Stomach (tissue), 9 donors: ENCODE results near the gene ANKRD33B. TPM values are rescaled to one million over a fixed set of nuclear protein-coding genes. Genes with fewer than 3 reads are reported as not detected.

ENCODE experiments used
- DNase-seq, 2 donors: peaks; one replicate each; pipeline versions ENCODE4 v3.0.0 to v3.0.0-alpha.2; 2013 to 2019
- H3K27ac ChIP-seq, 5 donors: fragments of 200-600 bp in 4 of 5; sonication (generic) in 4 of 5; one replicate each; pipeline ENCODE4 v1.5.1; 2013 to 2019; ENCODE audit warnings: mild to moderate bottlenecking in 1 of 5, moderate library complexity in 1 of 5
- H3K27me3 ChIP-seq, 3 donors: fragments of 200-600 bp; sonication (generic); one replicate each; pipeline ENCODE4 v1.5.1; 2017 to 2019; ENCODE audit warnings: mixed run types in 1 of 3
- H3K36me3 ChIP-seq, 4 donors: fragments of 200-600 bp; sonication (generic); 1 replicate in 3 of 4; 2 replicates in 1 of 4; pipeline ENCODE4 v1.5.1; 2016 to 2019
- H3K4me1 ChIP-seq, 4 donors: fragments of 200-600 bp; sonication (generic); one replicate each; pipeline ENCODE4 v1.5.1; 2016 to 2019
- H3K4me3 ChIP-seq, 4 donors: fragments of 200-600 bp; sonication (generic) in 3 of 4; one replicate each; pipeline ENCODE4 v1.5.1; 2016 to 2019; ENCODE audit warnings: mild to moderate bottlenecking in 1 of 4
- H3K9me3 ChIP-seq, 4 donors: fragments of 200-600 bp; sonication (generic); one replicate each; pipeline ENCODE4 v1.5.1; 2016 to 2019
- EP300 ChIP-seq: sonication (generic); formaldehyde crosslinking; IDR thresholded peaks from one replicate; pipeline ENCODE4 v1.6.1; 2017; ENCODE audit warnings: antibody characterized with exemption
- POLR2A ChIP-seq, 4 donors: fragments of 450-650 bp; IDR thresholded peaks; one replicate each; pipeline ENCODE4 v1.6.1; 2016; ENCODE audit warnings: antibody characterized with exemption in 4 of 4, control low read depth in 2 of 4, mild to moderate bottlenecking in 1 of 4, moderate library complexity in 1 of 4
- POLR2AphosphoS5 ChIP-seq, 3 donors: sonication (generic); formaldehyde crosslinking; IDR thresholded peaks; one replicate each; pipeline ENCODE4 v1.6.1; 2016; ENCODE audit warnings: antibody characterized with exemption in 3 of 3
- WGBS, 5 donors: extraction: QIAGEN DNeasy Blood & Tissue Kit in 3 of 5; methylation state at CpG; one replicate each; pipeline versions ENCODE4 v1.1.5 to v1.1.7; 2013 to 2018; 5-methylcytosine and 5-hydroxymethylcytosine counted together
- intact Hi-C: fragments of 100-400 bp; cut with DNase I; formaldehyde crosslinking; loops from one replicate; pipeline ENCODE4 v1.15.1; 2023; ENCODE audit warnings: low total_unique reads
- polyA plus RNA-seq, 3 donors: library from polyadenylated mRNA; stranded (reverse); fragments of 200-250 nt; gene quantifications; one replicate each; pipeline ENCODE4 v1.2.3, GENCODE V29; 2013
- total RNA-seq, 5 donors: library from RNA; depleted of rRNA; stranded (reverse); fragments of >200 nt; gene quantifications; one replicate each; pipeline versions ENCODE4 v1.1.0 to v1.2.3, GENCODE V29; 2014 to 2016
- TF ChIP-seq, protein P1 (sequence below), 7 experiments: fragments of 450-650 bp in 4 of 7; fragments of 200-600 bp in 3 of 7; sonication (generic) in 3 of 7; IDR thresholded peaks; one replicate each; pipeline ENCODE4 v1.5.1; 2016 to 2019; ENCODE audit warnings: antibody characterized with exemption in 7 of 7, control low read depth in 2 of 7, mild to moderate bottlenecking in 1 of 7
- donor health status: healthy with polysubstance abuse.
- donor health status: Bipolar disorder and iron deficiency.
- donor health status: healthy.

ANKRD33B gene
- total and polyA plus RNA-seq, 8 donors: 0.45 to 6.4 (median 1.8) TPM

DNA sequence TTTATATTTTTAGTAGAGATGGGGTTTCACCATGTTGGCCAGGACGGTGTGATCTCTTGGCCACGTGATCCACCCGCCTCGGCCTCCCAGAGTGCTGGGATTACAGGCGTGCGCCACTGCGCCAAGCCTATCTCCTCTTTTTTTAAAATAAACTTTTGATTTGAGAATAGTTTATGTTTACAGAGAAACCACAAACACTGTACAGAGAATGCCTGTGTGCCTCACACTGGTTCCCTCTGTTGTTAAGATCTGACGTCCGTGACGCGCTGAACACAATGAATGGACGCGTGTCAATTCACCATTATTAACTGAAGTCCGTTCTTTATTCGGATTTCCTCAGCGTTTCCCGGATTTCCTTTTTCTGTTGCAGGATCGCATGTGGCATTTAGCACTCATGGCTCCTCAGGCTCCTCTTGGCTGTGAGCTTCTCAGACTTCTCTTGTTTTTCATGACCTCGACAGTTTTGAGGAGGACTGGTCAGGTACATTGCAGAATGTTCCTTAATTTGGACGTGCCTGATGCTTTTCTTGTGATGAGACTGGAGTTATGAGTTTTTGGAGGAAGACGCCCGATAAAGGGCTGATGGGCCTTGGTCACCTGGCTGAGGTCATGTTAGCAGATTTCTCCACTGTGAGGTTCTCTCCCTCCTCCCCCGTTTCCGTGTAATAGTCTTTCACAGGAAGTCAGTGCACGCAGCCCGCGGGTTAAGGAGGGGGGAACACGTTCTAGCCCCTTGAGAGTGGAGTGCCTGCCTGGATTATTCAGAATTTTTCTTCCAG lies 69.6 kb downstream of the ANKRD33B start:
- Histone ChIP-seq H3K4me1 (peaks cover 0 to 28% (median 0%) of the 10 kb centered on the region in 4 donors), H3K4me3 (no peak overlapping the region), H3K27ac (peak overlapping the region in 2 of 5 donors; percentile 8), H3K36me3 (peaks cover 0 to 8% (median 0%) of the 10 kb centered on the region in 4 donors), H3K9me3 (no peaks in the 10 kb centered on the region), H3K27me3 (peaks cover 0 to 20% (median 0%) of the 10 kb centered on the region in 3 donors)
- DNase-seq: no peak
- intact Hi-C loops: no loop called here
- WGBS, 5 donors: 62 to 78% (median 72%) methylated on average over 28 of the region's 28 CpGs
- TF ChIP-seq, protein P1, sequence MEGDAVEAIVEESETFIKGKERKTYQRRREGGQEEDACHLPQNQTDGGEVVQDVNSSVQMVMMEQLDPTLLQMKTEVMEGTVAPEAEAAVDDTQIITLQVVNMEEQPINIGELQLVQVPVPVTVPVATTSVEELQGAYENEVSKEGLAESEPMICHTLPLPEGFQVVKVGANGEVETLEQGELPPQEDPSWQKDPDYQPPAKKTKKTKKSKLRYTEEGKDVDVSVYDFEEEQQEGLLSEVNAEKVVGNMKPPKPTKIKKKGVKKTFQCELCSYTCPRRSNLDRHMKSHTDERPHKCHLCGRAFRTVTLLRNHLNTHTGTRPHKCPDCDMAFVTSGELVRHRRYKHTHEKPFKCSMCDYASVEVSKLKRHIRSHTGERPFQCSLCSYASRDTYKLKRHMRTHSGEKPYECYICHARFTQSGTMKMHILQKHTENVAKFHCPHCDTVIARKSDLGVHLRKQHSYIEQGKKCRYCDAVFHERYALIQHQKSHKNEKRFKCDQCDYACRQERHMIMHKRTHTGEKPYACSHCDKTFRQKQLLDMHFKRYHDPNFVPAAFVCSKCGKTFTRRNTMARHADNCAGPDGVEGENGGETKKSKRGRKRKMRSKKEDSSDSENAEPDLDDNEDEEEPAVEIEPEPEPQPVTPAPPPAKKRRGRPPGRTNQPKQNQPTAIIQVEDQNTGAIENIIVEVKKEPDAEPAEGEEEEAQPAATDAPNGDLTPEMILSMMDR (IDR thresholded peaks at IDR 0.05): no peak
- TF ChIP-seq POLR2AphosphoS5 (IDR thresholded peaks at IDR 0.05): no peak
- TF ChIP-seq EP300: no peak
- TF ChIP-seq POLR2A (IDR thresholded peaks at IDR 0.05): no peak

DNA sequence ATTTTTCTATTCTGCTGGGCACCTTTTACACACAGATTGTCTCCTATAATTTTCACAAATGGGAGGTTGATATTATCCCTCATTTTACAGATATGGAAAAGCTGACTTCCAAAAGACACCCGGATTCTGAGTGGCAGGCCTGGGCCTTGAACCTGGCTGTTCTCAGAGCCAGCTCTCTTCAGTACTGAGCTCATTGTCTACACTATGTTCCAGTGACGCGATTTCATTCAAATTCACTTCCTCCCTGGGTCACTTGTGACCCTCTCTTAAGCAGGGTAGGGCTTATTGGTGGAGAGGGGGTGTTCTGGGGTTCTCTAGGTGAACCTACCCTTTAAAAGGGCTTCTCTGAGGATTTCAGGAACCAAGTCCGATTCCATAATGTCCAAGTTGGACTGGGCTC lies 70.2 kb downstream of the ANKRD33B start:
- intact Hi-C loops: no loop called here
- peaks cover 0 to 9% (median 0%) of the 10 kb centered on the region in 4 donors for H3K36me3 ChIP-seq
- peak overlapping the region in 1 of 5 donors; percentile 8 for H3K27ac ChIP-seq
- H3K9me3 ChIP-seq: no peaks in the 10 kb centered on the region
- peaks cover 0 to 20% (median 0%) of the 10 kb centered on the region in 3 donors for H3K27me3 ChIP-seq
- peaks cover 0 to 28% (median 0%) of the 10 kb centered on the region in 4 donors for H3K4me1 ChIP-seq
- no peak for DNase-seq
- WGBS, 5 donors: 60 to 84% (median 72%) methylated on average over 4 of the region's 4 CpGs
- no peak for TF ChIP-seq EP300
- TF ChIP-seq, protein P1 (IDR thresholded peaks at IDR 0.05): no peak
- no peak for TF ChIP-seq POLR2A (IDR thresholded peaks at IDR 0.05)
- no peak for TF ChIP-seq POLR2AphosphoS5 (IDR thresholded peaks at IDR 0.05)
- no peak overlapping the region for H3K4me3 ChIP-seq

DNA sequence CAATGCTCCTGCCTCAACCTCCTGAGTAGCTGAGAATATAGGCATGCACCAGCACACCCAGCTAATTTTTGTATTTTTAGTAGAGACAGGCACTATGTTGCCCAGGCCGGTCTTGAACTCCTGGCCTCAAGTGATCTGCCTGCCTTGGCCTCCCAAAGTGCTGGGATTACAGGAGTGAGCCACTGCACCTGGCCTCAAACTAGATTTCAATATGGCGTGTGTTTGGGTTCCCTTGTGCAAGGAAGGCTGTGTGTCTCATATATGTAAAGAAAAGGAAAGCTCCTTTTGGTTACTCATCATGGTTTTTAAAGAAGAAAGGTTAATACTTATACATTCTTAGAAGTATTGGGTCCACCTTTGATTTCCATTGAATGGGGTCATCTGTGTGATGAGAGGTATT lies 70.7 kb downstream of the ANKRD33B start:
- H3K4me3 ChIP-seq: no peak overlapping the region
- intact Hi-C loops: no loop called here
- DNase-seq: no peak
- peaks cover 0 to 9% (median 0%) of the 10 kb centered on the region in 4 donors for H3K36me3 ChIP-seq
- 93 to 100% (median 96%) methylated on average over 2 of the region's 2 CpGs for WGBS, 5 donors
- H3K27me3 ChIP-seq: peaks cover 0 to 20% (median 0%) of the 10 kb centered on the region in 3 donors
- H3K4me1 ChIP-seq: peaks cover 0 to 28% (median 0%) of the 10 kb centered on the region in 4 donors
- no peak overlapping the region for H3K27ac ChIP-seq
- TF ChIP-seq, protein P1 (IDR thresholded peaks at IDR 0.05): no peak
- TF ChIP-seq EP300: no peak
- no peak for TF ChIP-seq POLR2AphosphoS5 (IDR thresholded peaks at IDR 0.05)
- no peak for TF ChIP-seq POLR2A (IDR thresholded peaks at IDR 0.05)
- H3K9me3 ChIP-seq: no peaks in the 10 kb centered on the region

DNA sequence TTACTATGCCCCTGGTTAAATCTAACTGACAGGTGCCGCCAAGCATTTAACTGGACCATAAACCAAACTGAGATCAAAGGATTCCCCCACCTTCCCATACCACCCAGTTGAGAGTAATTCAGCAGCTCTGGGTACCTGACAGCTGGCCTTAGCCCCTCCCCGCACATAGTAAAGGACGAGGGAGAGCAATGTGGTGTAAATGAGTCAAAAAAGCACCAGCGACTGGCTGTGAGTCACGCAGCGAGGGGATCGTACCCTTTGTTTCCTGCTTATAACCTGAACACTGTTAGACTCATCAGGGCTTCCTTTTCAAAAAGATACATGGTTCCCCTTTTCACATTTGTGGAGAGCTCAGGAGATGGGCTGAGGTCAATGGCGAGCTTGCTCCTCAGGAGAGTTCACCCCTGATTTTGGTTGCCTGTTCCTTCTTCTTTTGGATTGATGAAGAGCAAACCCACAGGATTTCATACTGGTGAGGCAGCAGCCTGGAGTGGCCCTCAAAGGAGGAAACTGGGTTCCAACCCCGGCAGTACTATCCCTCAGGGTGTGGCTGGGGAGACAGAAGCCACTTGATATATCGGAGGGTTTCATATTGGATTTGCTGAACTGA lies 71.5 kb downstream of the ANKRD33B start:
- no peak overlapping the region for H3K4me3 ChIP-seq
- H3K27me3 ChIP-seq: peaks cover 0 to 20% (median 0%) of the 10 kb centered on the region in 3 donors
- no peak overlapping the region for H3K27ac ChIP-seq
- H3K4me1 ChIP-seq: peaks cover 0 to 28% (median 0%) of the 10 kb centered on the region in 4 donors
- DNase-seq: no peak
- intact Hi-C loops: no loop called here
- peaks cover 0 to 9% (median 0%) of the 10 kb centered on the region in 4 donors for H3K36me3 ChIP-seq
- 53 to 68% (median 57%) methylated on average over 10 of the region's 10 CpGs for WGBS, 5 donors
- TF ChIP-seq POLR2AphosphoS5 (IDR thresholded peaks at IDR 0.05): no peak
- TF ChIP-seq, protein P1 (IDR thresholded peaks at IDR 0.05): no peak
- H3K9me3 ChIP-seq: peaks cover 0 to 3% (median 0%) of the 10 kb centered on the region in 4 donors
